Posterior vena cava (tissue), 2 donors: ENCODE measurements around the gene ZNF511. TPM values are rescaled to one million over a fixed set of nuclear protein-coding genes. Genes with fewer than 3 reads are reported as not detected.
A peak's percentile ranks its signal among the peaks of the same experiment; 100 is the strongest.
"Not testable (repeated sequence)": the region's sequence is repeated elsewhere in the genome, so short reads cannot be mapped to it uniquely, and the experiment has no call there.

Experiments used
- DNase-seq: peaks from one replicate; pipeline ENCODE4 v3.0.0-alpha.2; 2020; ENCODE audit warnings: low spot score
- intact Hi-C, 2 donors: fragments of 100-400 bp; cut with DNase I; formaldehyde crosslinking; loops; one replicate each; pipeline versions ENCODE4 v1.14.1 to v1.14.2; 2022 to 2023
- total RNA-seq, 2 donors: library from RNA; stranded (reverse); fragmentation: NEBNext Ultra II Directional; extraction: Animal tissue kit (Norgen Biotek cat#: 25700); gene quantifications; one replicate each; pipeline ENCODE4 v1.2.1, GENCODE V29; 2021
- donor health status: DM: yes; HTN: yes; CAD: no.
- donor health status: DM: yes; HTN: yes; CAD: no.

ZNF511 gene
- total RNA-seq, 2 donors from 2014 or later = 27.4 to 30.7 TPM

GRCh38 chr10:133310399-133310755 lies 1.7 kb downstream of the ZNF511 start:
- no peak for DNase-seq
- intact Hi-C loops = no loop called here

DNA sequence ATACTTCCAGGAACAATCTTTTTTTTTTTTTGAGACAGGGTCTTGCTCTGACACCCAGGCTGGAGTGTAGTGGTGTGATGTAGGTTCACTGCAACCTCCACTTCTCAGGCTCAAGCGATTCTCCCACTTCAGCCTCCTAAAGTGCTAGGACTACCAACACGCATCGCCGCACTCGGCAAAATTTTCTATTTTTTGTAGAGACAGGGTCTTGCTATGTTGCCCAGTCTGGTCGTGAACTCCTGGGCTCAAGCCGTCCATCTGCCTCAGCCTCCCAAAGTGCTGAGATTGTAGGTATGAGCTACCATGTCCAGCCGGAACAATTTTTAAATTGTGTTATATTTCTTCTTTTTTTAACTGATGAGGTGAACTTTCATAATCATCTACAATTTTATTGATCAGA lies 2.1 kb downstream of the ZNF511 start:
- intact Hi-C loops = no loop called here
- no peak for DNase-seq

DNA sequence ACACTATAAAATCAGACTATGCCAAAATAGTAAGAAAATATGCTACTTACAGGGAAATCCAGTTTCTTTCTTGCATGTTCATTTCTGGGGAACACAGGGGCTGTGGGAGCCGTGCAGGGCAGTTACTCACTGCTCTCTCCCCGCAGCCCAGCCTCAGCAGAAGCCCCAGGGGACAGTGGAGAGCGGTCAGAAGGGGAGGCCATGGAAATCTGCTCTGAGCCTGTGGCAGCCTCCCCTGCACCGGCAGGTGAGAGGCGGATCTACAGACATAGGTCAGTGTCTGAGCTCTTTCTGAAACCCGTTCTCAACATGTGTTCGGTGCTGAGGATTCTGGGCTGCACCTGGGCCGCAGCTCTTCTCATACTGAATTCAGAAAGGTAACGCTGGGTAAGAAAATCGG lies 2.9 kb downstream of the ZNF511 start:
- DNase-seq = no peak

DNA sequence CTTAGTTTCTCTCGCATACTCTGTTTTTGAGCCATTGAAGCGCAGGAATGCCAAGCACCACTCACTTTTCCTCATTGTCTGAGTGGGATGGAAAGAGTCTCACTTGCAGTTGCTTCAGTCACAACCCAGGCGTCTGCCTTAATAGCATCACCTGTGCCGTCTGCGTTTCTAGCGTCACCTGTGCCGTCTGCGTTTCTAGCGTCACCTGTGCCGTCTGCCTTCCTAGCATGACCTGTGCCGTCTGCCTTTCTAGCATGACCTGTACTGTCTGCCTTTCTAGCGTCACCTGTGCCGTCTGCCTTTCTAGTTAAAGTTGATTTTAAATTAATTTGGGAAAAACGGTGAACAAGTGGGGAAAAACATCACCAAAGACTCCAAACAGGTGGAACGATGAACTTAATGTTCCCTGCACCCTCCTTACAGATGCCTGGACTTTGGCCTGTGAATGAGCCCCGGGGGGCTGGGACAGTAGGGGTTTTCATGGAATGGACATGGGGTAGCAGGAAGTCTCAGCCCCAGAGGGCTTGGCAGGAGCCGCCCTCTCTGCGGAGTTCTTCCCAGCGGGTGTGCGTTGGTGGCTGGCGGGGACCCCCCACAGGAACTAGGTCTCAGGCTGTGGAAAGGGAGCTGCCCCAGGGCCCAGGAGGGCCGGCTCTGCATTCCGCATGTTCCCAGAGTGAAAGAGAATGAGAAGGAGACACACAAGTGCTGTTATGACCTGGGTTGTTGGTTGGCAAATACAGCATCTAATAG lies 3.5 kb downstream of the ZNF511 start:
- intact Hi-C loops = no loop called here
- no peak for DNase-seq

More for the DNA sequence above, 2.9 kb downstream of the ZNF511 start:
- intact Hi-C loops = no loop called here

- intact Hi-C loops = no loop called here
- DNase-seq = no peak
Measured at GRCh38 chr10:133312769-133313145, 4.0 kb downstream of the ZNF511 start.

GRCh38 chr10:133313192-133313591 lies 4.5 kb downstream of the ZNF511 start:
- intact Hi-C loops = no loop called here
- DNase-seq = no peak

GRCh38 chr10:133314911-133315310 lies 6.2 kb downstream of the ZNF511 start:
- intact Hi-C loops = no loop called here
- DNase-seq = no peak

GRCh38 chr10:133315847-133316246 lies 7.1 kb downstream of the ZNF511 start:
- intact Hi-C loops = no loop called here
- DNase-seq = no peak

DNA sequence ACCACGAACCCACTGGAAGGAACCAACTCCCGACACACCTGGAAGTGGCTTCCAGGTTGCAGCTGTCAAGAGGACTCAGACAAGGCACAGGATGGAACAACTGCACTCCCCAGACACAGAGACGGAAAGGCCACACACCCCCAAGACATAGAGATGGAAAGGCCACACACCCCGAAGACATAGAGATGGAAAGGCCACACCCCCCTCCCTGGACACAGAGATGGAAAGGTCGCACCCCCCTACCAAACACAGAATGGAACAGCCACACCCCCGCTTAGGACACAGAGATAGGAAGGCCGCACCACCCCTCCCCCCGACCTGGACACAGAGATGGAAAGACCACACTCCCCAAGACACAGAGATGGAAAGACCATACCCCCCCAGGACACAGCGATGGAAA lies 7.6 kb downstream of the ZNF511 start:
- DNase-seq = no peak
- intact Hi-C loops = no loop called here

- no peak for DNase-seq
Measured at GRCh38 chr10:133316732-133317131, 8.0 kb downstream of the ZNF511 start.

DNA sequence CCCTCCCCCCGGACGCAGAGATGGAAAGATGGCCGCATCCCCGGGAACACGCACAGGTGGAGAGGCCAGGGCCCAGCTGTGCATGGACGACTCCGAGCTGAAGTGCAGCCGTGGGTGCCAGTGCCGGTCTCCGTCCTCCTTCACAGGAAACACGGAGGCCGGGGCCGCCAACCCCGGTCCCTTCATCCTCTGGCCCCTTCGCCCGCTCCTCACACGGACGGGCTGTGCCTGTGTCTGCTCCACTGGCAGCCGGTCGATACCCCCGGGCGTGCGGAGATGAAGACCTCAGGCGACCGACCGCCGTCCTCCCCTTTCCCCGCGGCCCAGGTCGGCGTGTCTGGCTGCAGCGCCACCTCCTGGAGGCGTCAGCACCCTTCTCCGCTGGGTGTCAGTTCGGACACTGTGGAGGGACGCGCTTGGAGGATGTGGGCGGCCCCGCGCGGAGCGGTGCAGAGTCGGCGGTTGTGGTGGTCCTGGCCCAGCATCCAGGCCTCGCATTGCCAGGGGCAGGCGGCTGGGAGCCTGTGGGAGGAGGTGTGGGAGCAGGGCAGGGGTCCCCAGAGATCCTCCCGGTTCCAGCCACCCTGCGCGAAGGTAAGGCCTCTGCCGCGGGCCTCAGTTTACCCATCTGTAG lies 9.9 kb downstream of the ZNF511 start:
- peak; percentile 89 for DNase-seq
- intact Hi-C loops = no loop called here

More at GRCh38 chr10:133316732-133317131, 8.0 kb downstream of the ZNF511 start:
- intact Hi-C loops = no loop called here

DNA sequence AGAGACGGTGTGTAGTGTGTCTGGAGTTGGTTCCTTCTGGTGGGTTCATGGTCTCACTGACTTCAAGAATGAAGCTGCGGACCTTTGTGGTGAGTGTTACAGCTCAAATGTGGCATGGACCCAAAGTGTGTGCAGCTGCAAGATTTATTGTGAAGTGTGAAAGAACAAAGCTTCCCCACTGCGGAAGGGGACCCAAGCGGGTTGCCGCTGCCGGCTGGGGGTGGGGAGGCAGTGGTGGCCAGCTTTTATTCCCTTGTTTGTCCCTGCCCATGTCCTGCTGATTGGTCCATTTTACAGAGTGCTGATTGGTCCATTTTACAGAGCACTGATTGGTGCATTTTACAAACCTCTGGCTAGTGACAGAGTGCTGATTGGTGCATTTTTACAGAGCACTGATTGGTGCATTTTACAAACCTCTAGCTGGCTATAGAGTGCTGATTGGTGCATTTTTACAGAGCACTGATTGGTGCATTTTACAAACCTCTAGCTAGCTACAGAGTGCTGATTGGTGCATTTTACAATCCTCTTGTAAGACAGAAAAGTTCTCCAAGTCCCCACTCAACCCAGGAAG lies 12.2 kb downstream of the ZNF511 start:
- DNase-seq = not testable (repeated sequence)
- intact Hi-C loops = loop anchor here in 1 of 2 donors (1.0 kb wide), 1 partner anchor 32 kb away; no protein-coding TSS in a partner anchor

GRCh38 chr10:133322064-133322709 lies 13.5 kb downstream of the ZNF511 start:
- DNase-seq, intact Hi-C loops: not testable (repeated sequence)

GRCh38 chr10:133324198-133324792 lies 15.6 kb downstream of the ZNF511 start:
- DNase-seq = no peak

DNA sequence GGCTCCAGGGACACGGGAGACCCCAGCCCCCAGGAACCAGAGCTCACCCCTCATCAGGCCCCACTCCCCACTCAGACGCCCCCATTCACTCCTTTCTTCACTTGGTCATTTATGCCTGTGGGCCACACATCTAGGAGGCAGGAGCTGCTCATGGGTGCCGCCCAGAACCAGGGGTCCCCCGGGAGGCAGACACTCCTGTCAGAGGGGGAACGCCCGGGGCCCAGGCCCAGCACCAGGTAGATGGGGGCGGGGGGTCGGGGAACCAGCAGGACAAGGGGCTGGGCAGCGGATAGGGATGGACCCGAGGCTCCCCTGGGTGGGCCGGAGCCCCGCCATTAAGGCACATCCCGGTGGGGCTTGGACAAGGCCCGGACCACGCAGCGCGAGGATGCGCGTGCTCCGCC lies 16.1 kb downstream of the ZNF511 start:
- no peak for DNase-seq
- intact Hi-C loops = no loop called here

More at GRCh38 chr10:133324198-133324792, 15.6 kb downstream of the ZNF511 start:
- intact Hi-C loops = no loop called here

DNA sequence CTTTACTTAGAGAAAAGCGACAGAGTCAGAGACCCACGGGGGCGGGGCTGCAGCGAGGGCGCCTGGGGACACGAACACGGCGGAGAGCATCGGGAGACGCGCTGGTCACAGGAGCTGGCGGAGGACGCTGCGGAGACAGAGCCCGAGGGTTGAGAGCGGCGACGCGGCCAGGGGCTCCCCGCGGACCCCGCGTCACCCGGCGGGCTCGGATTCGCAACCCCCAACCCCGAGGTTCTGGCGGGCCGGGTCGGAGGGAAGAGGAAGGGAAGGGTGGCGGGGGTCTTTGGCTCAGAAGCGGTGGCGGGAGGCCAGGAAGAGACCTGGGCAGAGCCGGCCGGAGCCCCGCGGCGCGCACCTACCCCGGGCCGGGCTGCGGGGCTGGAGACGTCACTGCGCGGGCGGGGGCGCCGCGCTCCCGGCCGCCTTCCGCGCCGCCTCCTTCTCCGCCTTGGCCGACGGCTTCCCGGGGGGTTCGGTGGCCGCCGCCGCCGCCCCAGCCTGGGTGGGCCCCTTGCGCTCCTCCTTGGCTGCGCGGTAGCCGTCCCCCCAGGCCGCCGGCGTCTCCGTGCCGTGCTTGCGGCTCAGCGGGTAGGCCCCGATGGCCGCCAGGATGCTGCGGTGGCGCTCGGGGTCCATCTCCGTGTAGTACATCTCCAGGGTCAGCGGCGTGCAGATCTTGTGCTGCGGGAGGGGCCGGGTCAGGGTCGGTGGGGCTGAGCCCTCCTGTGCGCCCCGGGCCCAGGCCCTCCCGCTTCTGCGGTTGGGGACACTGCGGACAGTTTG lies 16.9 kb downstream of the ZNF511 start:
- intact Hi-C loops = no loop called here

GRCh38 chr10:133326223-133326551 lies 17.5 kb downstream of the ZNF511 start:
- DNase-seq = no peak
- intact Hi-C loops = no loop called here

More for the DNA sequence above, 16.9 kb downstream of the ZNF511 start:
- DNase-seq = no peak

DNA sequence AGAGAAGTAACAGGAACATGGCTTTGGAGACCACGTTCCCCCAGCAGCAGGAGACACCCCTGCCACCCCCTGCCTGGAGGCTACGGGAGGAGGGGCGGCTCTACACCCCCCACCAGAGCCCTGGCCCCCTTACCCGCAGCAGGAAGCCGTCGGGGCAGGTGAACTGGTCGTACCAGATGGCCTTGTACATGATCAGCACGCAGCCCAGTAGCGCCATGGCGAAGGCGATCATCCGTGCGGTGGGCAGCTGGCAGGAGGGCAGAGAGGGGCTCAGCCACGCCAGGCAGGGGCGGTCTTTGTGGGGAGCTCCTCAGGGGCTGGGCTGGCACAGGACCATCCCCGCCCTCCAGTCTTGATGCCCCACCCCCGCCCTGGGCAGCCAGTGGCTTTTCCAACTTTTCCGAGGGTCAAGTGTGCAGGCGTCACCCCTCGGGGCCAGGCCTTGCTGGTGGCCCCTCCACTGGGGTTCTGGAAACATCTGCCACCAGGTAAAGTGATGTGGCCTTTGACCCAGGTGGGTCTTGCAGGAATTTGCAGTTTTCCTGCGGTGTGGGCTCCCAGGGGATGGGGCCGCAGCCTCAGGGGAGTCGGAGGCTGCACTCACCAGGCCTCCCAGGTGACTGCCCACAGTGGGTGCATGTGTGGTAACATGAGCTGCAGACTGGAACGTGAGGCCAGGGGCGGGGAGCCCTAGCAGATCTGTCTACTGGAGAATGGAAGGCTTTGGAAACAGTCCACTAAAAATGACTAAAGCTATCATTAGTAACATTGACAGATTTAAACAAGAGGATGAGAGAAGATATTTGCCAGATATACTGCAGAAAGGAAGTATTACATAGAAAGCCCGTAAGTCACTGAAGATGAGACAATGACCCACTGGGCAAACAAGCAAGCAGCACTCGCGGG lies 18.3 kb downstream of the ZNF511 start:
- peak; percentile 76 for DNase-seq
- intact Hi-C loops = no loop called here
